Suprapubic skin (tissue), 4 donors: ENCODE data around the gene PLEKHF1. TPM values are rescaled to one million over a fixed set of nuclear protein-coding genes. Genes with fewer than 3 reads are reported as not detected.

ENCODE experiments used
- DNase-seq, 2 donors: peaks; one replicate each; pipeline ENCODE4 v3.0.0-alpha.2; 2019; ENCODE audit warnings: low spot score in 2 of 2
- H3K27ac ChIP-seq: fragments of 200-600 bp; sonication (generic); one replicate; pipeline ENCODE4 v1.5.1; 2019
- H3K27me3 ChIP-seq: fragments of 200-600 bp; sonication (generic); one replicate; pipeline ENCODE4 v1.5.1; 2019
- H3K36me3 ChIP-seq: fragments of 200-600 bp; sonication (generic); one replicate; pipeline ENCODE4 v1.5.1; 2019
- H3K4me1 ChIP-seq: fragments of 200-600 bp; sonication (generic); one replicate; pipeline ENCODE4 v1.5.1; 2019
- H3K4me3 ChIP-seq: fragments of 200-600 bp; sonication (generic); one replicate; pipeline ENCODE4 v1.5.1; 2019; ENCODE audit warnings: mild to moderate bottlenecking
- H3K9me3 ChIP-seq: fragments of 200-600 bp; sonication (generic); one replicate; pipeline ENCODE4 v1.5.1; 2019
- CTCF ChIP-seq, 2 donors: fragments of 200-600 bp in 1 of 2; fragments of 450-650 bp in 1 of 2; sonication (generic) in 1 of 2; IDR thresholded peaks; one replicate each; pipeline ENCODE4 v1.5.1; 2016 to 2019; ENCODE audit warnings: antibody characterized with exemption in 2 of 2, mild to moderate bottlenecking in 1 of 2, moderate library complexity in 1 of 2
- EP300 ChIP-seq: sonication (generic); formaldehyde crosslinking; IDR thresholded peaks from one replicate; pipeline ENCODE4 v1.6.1; 2017; ENCODE audit warnings: antibody characterized with exemption
- POLR2A ChIP-seq, 2 donors: fragments of 450-650 bp; IDR thresholded peaks; one replicate each; pipeline ENCODE4 v1.6.1; 2017; ENCODE audit warnings: antibody characterized with exemption in 2 of 2, mild to moderate bottlenecking in 2 of 2, moderate library complexity in 2 of 2
- POLR2AphosphoS5 ChIP-seq, 3 donors: sonication (generic); formaldehyde crosslinking; IDR thresholded peaks; one replicate each; pipeline ENCODE4 v1.6.1; 2017; ENCODE audit warnings: antibody characterized with exemption in 3 of 3
- WGBS: methylation state at CpG from one replicate; pipeline ENCODE4 v1.1.5; 2018; 5-methylcytosine and 5-hydroxymethylcytosine counted together
- total RNA-seq, 4 donors: library from RNA; depleted of rRNA; stranded (reverse); fragments of >200 nt; gene quantifications; one replicate each; pipeline ENCODE4 v1.1.0, GENCODE V29; 2016

The PLEKHF1 gene
- total RNA-seq, 4 donors from 2014 or later: 4.5 to 18.8 (median 9.7) TPM

- Histone ChIP-seq H3K9me3 (no peaks in the 10 kb centered on the region), H3K36me3 (no peaks in the 10 kb centered on the region), H3K4me1 (peaks cover 31% of the 10 kb centered on the region), H3K27ac (peak overlapping the region; percentile 95), H3K4me3 (peak overlapping the region; percentile 98), H3K27me3 (no peaks in the 10 kb centered on the region)
- TF ChIP-seq POLR2AphosphoS5 (IDR thresholded peaks at IDR 0.05) (no peak), EP300 (no peak), POLR2A (IDR thresholded peaks at IDR 0.05) (no peak), CTCF (IDR thresholded peaks at IDR 0.05) (no peak)
- 26% methylated on average over 13 of the region's 13 CpGs for WGBS
- peak in 1 of 2 donors; percentile 68 for DNase-seq
Observed at GRCh38 chr19:29715701-29716581, 50.7 kb downstream of the PLEKHF1 start.

GRCh38 chr19:29717051-29717450, 51.8 kb downstream of the PLEKHF1 start:
- TF ChIP-seq EP300 (no peak), POLR2AphosphoS5 (IDR thresholded peaks at IDR 0.05) (no peak), POLR2A (IDR thresholded peaks at IDR 0.05) (no peak), CTCF (IDR thresholded peaks at IDR 0.05) (no peak)
- Histone ChIP-seq H3K4me1 (peaks cover 31% of the 10 kb centered on the region), H3K9me3 (no peaks in the 10 kb centered on the region), H3K27me3 (no peaks in the 10 kb centered on the region), H3K4me3 (no peak overlapping the region), H3K36me3 (no peaks in the 10 kb centered on the region), H3K27ac (no peak overlapping the region)
- no peak for DNase-seq
- 76% methylated on average over 13 of the region's 16 CpGs for WGBS

DNA sequence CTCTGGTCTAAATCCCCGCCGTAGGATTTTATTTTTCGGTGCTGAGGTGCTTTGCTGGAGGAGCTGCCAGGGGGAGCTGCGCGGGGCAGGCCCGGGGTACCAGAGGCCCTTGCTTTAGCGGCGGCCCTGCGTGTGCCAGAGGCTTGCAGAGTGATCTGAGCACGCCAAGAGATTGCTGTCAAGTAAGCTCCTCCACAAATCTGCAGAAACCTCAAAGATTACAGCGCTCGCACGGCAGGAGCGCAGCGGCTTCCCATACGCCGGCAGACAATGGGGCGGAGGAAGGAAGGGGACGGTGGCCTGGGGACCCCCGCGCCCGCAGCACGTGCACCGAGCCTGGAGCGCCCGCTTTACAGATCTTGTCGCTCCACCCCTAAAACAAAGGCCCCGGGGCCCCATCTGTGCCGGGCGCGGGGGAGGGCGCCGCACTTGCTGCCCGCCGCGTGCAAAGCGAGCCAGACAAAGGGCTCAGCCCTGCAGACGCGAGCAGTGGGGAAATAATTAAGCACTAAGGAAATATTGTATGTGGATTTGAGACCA, 58.9 kb downstream of the PLEKHF1 start:
- H3K9me3 ChIP-seq: no peaks in the 10 kb centered on the region
- DNase-seq: no peak
- no peak overlapping the region for H3K27ac ChIP-seq
- H3K36me3 ChIP-seq: no peaks in the 10 kb centered on the region
- peak overlapping the region; percentile 36 for H3K4me3 ChIP-seq
- peaks cover 12% of the 10 kb centered on the region for H3K4me1 ChIP-seq
- no peak for TF ChIP-seq POLR2AphosphoS5 (IDR thresholded peaks at IDR 0.05)
- TF ChIP-seq POLR2A (IDR thresholded peaks at IDR 0.05): no peak
- no peak for TF ChIP-seq EP300
- TF ChIP-seq CTCF (IDR thresholded peaks at IDR 0.05): no peak
- H3K27me3 ChIP-seq: peaks cover 34% of the 10 kb centered on the region
- WGBS: 0% methylated on average over 6 of the region's 39 CpGs

GRCh38 chr19:29724746-29725145, 59.5 kb downstream of the PLEKHF1 start:
- H3K36me3 ChIP-seq: no peaks in the 10 kb centered on the region
- H3K27me3 ChIP-seq: peaks cover 36% of the 10 kb centered on the region
- TF ChIP-seq CTCF (IDR thresholded peaks at IDR 0.05): no peak
- TF ChIP-seq EP300: no peak
- TF ChIP-seq POLR2A (IDR thresholded peaks at IDR 0.05): no peak
- H3K27ac ChIP-seq: no peak overlapping the region
- no peaks in the 10 kb centered on the region for H3K9me3 ChIP-seq
- 54% methylated on average over 14 of the region's 14 CpGs for WGBS
- H3K4me1 ChIP-seq: peaks cover 12% of the 10 kb centered on the region
- peak overlapping the region; percentile 36 for H3K4me3 ChIP-seq
- no peak for DNase-seq

Other genes with a start within 250 kb of the PLEKHF1 start
- gene VSTM2B, start 139.5 kb upstream of the PLEKHF1 start, total RNA-seq: not detected
- gene POP4, start 59.2 kb upstream of the PLEKHF1 start, total RNA-seq: 10 to 100 TPM; 35.4 to 76.8 (median 62.6) TPM
- gene C19orf12, start 49.8 kb downstream of the PLEKHF1 start, total RNA-seq: 10 to 100 TPM; 19.6 to 35.8 (median 27.3) TPM
- 10 to 100 TPM in 1 of 4 donors, 1 to 10 TPM in 3; 2.5 to 11.0 (median 6.0) TPM for gene CCNE1, start 146.5 kb downstream of the PLEKHF1 start, total RNA-seq